Endothelial cell of umbilical vein (primary cell): Measurements from ENCODE around the gene ALK.

Source experiments
- CTCF ChIP-seq, 2 donors: IDR thresholded peaks; 1 replicate in 1 of 2; 2 replicates in 1 of 2; pipeline ENCODE4 v1.5.1; 2011; ENCODE audit warnings: low read length in 2 of 2, mild to moderate bottlenecking in 2 of 2, moderate library complexity in 2 of 2, control low read depth in 1 of 2, inconsistent platforms in 1 of 2, low read depth in 1 of 2; ENCODE audit not compliant: insufficient read depth in 1 of 2; ENCODE audit errors: extremely low read depth in 1 of 2
- FOS ChIP-seq: IDR thresholded peaks from 2 replicates; pipeline ENCODE4 v1.6.1; 2011; ENCODE audit warnings: mild to moderate bottlenecking, low read length, moderate library complexity, borderline replicate concordance; ENCODE audit not compliant: insufficient read depth
- JUN ChIP-seq: IDR thresholded peaks from 2 replicates; pipeline ENCODE4 v1.6.1; 2011; ENCODE audit warnings: borderline replicate concordance, low read depth; ENCODE audit not compliant: insufficient read length, insufficient read depth
- MAX ChIP-seq: IDR thresholded peaks from 2 replicates; pipeline ENCODE4 v1.6.1; 2011; ENCODE audit not compliant: insufficient read depth, insufficient read length
- POLR2A ChIP-seq: IDR thresholded peaks from 2 replicates; pipeline ENCODE4 v1.6.1; 2012; ENCODE audit warnings: low read depth, mild to moderate bottlenecking, control low read depth, low read length

- TF ChIP-seq JUN: no peak
- no peak for TF ChIP-seq POLR2A
- TF ChIP-seq CTCF (IDR thresholded peaks at IDR 0.05; ENCODE audit: extremely low read depth in 1 of 2, insufficient read depth in 1 of 2, low read depth in 1 of 2, low read length in 2 of 2): peak; percentile 77
- TF ChIP-seq MAX: no peak
- no peak for TF ChIP-seq FOS
These were observed 724.3 kb downstream of the ALK start for GRCh38 chr2:29196792-29197788.
